Thyroid gland (tissue), 4 donors: ENCODE data around the gene NRIP1. TPM values are rescaled to one million over a fixed set of nuclear protein-coding genes. Genes with fewer than 3 reads are reported as not detected.
"Not testable (repeated sequence)": the region's sequence is repeated elsewhere in the genome, so short reads cannot be mapped to it uniquely, and the experiment has no call there.

Experiments used
- DNase-seq, 2 donors: peaks; one replicate each; pipeline ENCODE4 v3.0.0-alpha.2; 2019
- H3K27ac ChIP-seq, 3 donors: fragments of 200-600 bp; sonication (generic); 1 replicate in 2 of 3; 2 replicates in 1 of 3; pipeline ENCODE4 v1.5.1; 2016 to 2019; ENCODE audit warnings: mild to moderate bottlenecking in 1 of 3, moderate library complexity in 1 of 3
- H3K27me3 ChIP-seq: fragments of 200-600 bp; sonication (generic); one replicate; pipeline ENCODE4 v1.5.1; 2019
- H3K36me3 ChIP-seq, 2 donors: fragments of 200-600 bp; sonication (generic); one replicate each; pipeline ENCODE4 v1.5.1; 2016 to 2019
- H3K4me1 ChIP-seq, 2 donors: fragments of 200-600 bp; sonication (generic); one replicate each; pipeline ENCODE4 v1.5.1; 2017 to 2019
- H3K4me3 ChIP-seq, 3 donors: fragments of 200-600 bp; sonication (generic); replicated peaks in 1 of 3; 1 replicate in 2 of 3; 2 replicates in 1 of 3; pipeline ENCODE4 v1.5.1; 2016; ENCODE audit warnings: mild to moderate bottlenecking in 1 of 3
- H3K9me3 ChIP-seq: fragments of 200-600 bp; sonication (generic); one replicate; pipeline ENCODE4 v1.5.1; 2017
- CTCF ChIP-seq, 6 experiments: fragments of 200-600 bp in 3 of 6; fragments of 450-650 bp in 3 of 6; sonication (generic) in 3 of 6; IDR thresholded peaks; one replicate each; pipeline ENCODE4 v1.5.1; 2016 to 2019; ENCODE audit warnings: antibody characterized with exemption in 6 of 6, mild to moderate bottlenecking in 2 of 6, inconsistent platforms in 1 of 6, moderate library complexity in 1 of 6
- POLR2A ChIP-seq, 2 donors: fragments of 450-650 bp; IDR thresholded peaks; one replicate each; pipeline ENCODE4 v1.6.1; 2017; ENCODE audit warnings: antibody characterized with exemption in 2 of 2, mild to moderate bottlenecking in 2 of 2, moderate library complexity in 1 of 2
- WGBS, 2 donors: methylation state at CpG; one replicate each; pipeline ENCODE4 v1.1.5; 2017; 5-methylcytosine and 5-hydroxymethylcytosine counted together
- intact Hi-C: fragments of 100-400 bp; cut with DNase I; formaldehyde crosslinking; loops from one replicate; pipeline ENCODE4 v1.15.1; 2023
- total RNA-seq, 4 donors: library from RNA; depleted of rRNA; stranded (reverse); fragments of >200 nt; gene quantifications; one replicate each; pipeline ENCODE4 v1.2.3, GENCODE V29; 2016

Gene NRIP1
- total RNA-seq, 4 donors from 2014 or later = 19.4 to 37.5 (median 28.2) TPM

- Histone ChIP-seq H3K27me3 (no peaks in the 10 kb centered on the region), H3K9me3 (no peaks in the 10 kb centered on the region), H3K36me3 (no peaks in the 10 kb centered on the region), H3K4me3 (no peak overlapping the region), H3K4me1 (peaks cover 4 to 19% of the 10 kb centered on the region in 2 donors), H3K27ac (no peak overlapping the region)
- TF ChIP-seq CTCF (IDR thresholded peaks at IDR 0.05) (no peak), POLR2A (IDR thresholded peaks at IDR 0.05) (no peak)
- whole genome bisulfite sequencing, 2 donors = 30 to 45% methylated on average over 2 of the region's 2 CpGs
- intact Hi-C loops = no loop called here
- no peak for DNase-seq
Measured at GRCh38 chr21:14942801-14943490, 121.9 kb downstream of the NRIP1 start.

GRCh38 chr21:14927324-14927723 is 137.5 kb downstream of the NRIP1 start:
- intact Hi-C loops, DNase-seq, H3K36me3 ChIP-seq, H3K27me3 ChIP-seq, H3K4me3 ChIP-seq, H3K27ac ChIP-seq, H3K4me1 ChIP-seq, H3K9me3 ChIP-seq: not testable (repeated sequence)
- WGBS, 2 donors = 83% methylated on average over 12 of the region's 13 CpGs; no CpG with 5 or more reads in 1 of the 2 donors

GRCh38 chr21:14926186-14926585 is 138.6 kb downstream of the NRIP1 start:
- TF ChIP-seq POLR2A (IDR thresholded peaks at IDR 0.05) (no peak), CTCF (IDR thresholded peaks at IDR 0.05) (no peak)
- no peak overlapping the region for H3K27ac ChIP-seq
- H3K9me3 ChIP-seq = no peaks in the 10 kb centered on the region
- intact Hi-C loops = no loop called here
- no peaks in the 10 kb centered on the region for H3K27me3 ChIP-seq
- no peaks in the 10 kb centered on the region for H3K4me1 ChIP-seq
- H3K4me3 ChIP-seq = no peak overlapping the region
- no peak for DNase-seq
- WGBS, 2 donors = 76 to 87% methylated on average over 3 of the region's 3 CpGs
- H3K36me3 ChIP-seq = no peaks in the 10 kb centered on the region

GRCh38 chr21:14923468-14923867 is 141.3 kb downstream of the NRIP1 start:
- Histone ChIP-seq H3K4me1 (no peaks in the 10 kb centered on the region), H3K27me3 (no peaks in the 10 kb centered on the region), H3K4me3 (no peak overlapping the region), H3K27ac (no peak overlapping the region), H3K9me3 (no peaks in the 10 kb centered on the region), H3K36me3 (no peaks in the 10 kb centered on the region)
- TF ChIP-seq CTCF (IDR thresholded peaks at IDR 0.05) (no peak), POLR2A (IDR thresholded peaks at IDR 0.05) (no peak)
- intact Hi-C loops = no loop called here
- no peak for DNase-seq
- 52 to 78% methylated on average over 1 of the region's 1 CpG for WGBS, 2 donors

- no peaks in the 10 kb centered on the region for H3K27me3 ChIP-seq
- H3K4me3 ChIP-seq = no peak overlapping the region
- H3K4me1 ChIP-seq = no peaks in the 10 kb centered on the region
- no peak overlapping the region for H3K27ac ChIP-seq
- H3K9me3 ChIP-seq = no peaks in the 10 kb centered on the region
- intact Hi-C loops = no loop called here
- no peak for TF ChIP-seq CTCF (IDR thresholded peaks at IDR 0.05)
- no peak for DNase-seq
- H3K36me3 ChIP-seq = no peaks in the 10 kb centered on the region
- 78 to 86% methylated on average over 1 of the region's 1 CpG for WGBS, 2 donors
Measured at GRCh38 chr21:14922980-14923379, 141.8 kb downstream of the NRIP1 start.
